ENCODE measurements around the gene GGA1.

Gene GGA1

GRCh38 chr22:37676736-37677492 lies 68.3 kb downstream of the GGA1 start:
- DNase-seq = peak in 1 of 2 experiments; percentile 74

GRCh38 chr22:37677493-37677974 lies 68.9 kb downstream of the GGA1 start:
- DNase-seq = no peak

- DNase-seq = no peak
Observed at GRCh38 chr22:37678372-37678771, 69.7 kb downstream of the GGA1 start.

- no peak for DNase-seq
Observed at GRCh38 chr22:37679670-37680069, 71.0 kb downstream of the GGA1 start.

GRCh38 chr22:37680191-37680851 lies 71.7 kb downstream of the GGA1 start:
- DNase-seq = no peak

GRCh38 chr22:37681001-37681424 lies 72.4 kb downstream of the GGA1 start:
- DNase-seq = no peak

GRCh38 chr22:37681556-37682049 lies 73.0 kb downstream of the GGA1 start:
- DNase-seq = peak in 1 of 2 experiments; percentile 75

Measured in NCI-H526 (cell line).